Measurements from ENCODE around the gene WBP2NL.

- TF ChIP-seq CTCF (IDR thresholded peaks at IDR 0.05 in 8 of 11, conservative IDR thresholded peaks at IDR 0.05 in 3 of 11): no peak
- TF ChIP-seq POLR2AphosphoS5 (IDR thresholded peaks at IDR 0.05): no peak
- no peak for TF ChIP-seq POLR2A (IDR thresholded peaks at IDR 0.05)
These were observed 9.3 kb upstream of the WBP2NL start for GRCh38 chr22:41989246-41989645.

Data from spleen (tissue), 7 donors.